T-helper 1 cell treated with Interleukin-12 subunit alpha and Interleukin-12 subunit beta and Interleukin-4 antibody, amounts not matched to agents 30 ng/mL and 1 ng/mL, for 36 hours (primary cell): Measurements from ENCODE around the gene FBXO31. TPM values are rescaled to one million over a fixed set of nuclear protein-coding genes. Genes with fewer than 3 reads are reported as not detected.

Experiments
- intact Hi-C: fragments of 100-400 bp; cut with micrococcal nuclease; formaldehyde crosslinking; loops from one replicate; pipeline ENCODE4 v1.15.1; 2024
- total RNA-seq: library from RNA; stranded (reverse); gene quantifications from 2 replicates; pipeline ENCODE4 v1.2.3, GENCODE V29; 2022

Gene FBXO31
- total RNA-seq, 1 donor from 2014 or later: 33.0 TPM

GRCh38 chr16:87330646-87331045 is 52.9 kb downstream of the FBXO31 start:
- intact Hi-C loops: no loop called here

DNA sequence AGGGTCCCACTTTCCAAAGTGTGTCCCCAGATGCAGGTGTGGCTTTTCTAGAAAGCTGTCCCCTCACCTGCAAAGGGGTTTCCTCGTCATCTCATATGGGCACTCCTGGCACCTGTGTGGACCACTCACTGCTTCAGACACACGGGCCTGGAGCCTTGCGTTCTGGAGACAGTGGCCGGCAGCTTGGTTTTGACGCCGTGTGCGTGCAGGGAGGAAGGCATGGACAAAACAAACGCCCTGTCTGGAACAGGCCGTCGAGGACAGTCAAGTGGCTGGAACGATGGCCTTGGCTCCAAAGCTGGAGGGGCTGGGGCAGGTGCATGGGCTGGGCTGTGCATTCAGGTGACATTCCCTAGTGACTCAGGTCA is 53.3 kb downstream of the FBXO31 start:
- intact Hi-C loops: no loop called here

- intact Hi-C loops: no loop called here
These were observed 53.9 kb downstream of the FBXO31 start for GRCh38 chr16:87329436-87330256.

GRCh38 chr16:87328846-87329245 is 54.7 kb downstream of the FBXO31 start:
- intact Hi-C loops: no loop called here

DNA sequence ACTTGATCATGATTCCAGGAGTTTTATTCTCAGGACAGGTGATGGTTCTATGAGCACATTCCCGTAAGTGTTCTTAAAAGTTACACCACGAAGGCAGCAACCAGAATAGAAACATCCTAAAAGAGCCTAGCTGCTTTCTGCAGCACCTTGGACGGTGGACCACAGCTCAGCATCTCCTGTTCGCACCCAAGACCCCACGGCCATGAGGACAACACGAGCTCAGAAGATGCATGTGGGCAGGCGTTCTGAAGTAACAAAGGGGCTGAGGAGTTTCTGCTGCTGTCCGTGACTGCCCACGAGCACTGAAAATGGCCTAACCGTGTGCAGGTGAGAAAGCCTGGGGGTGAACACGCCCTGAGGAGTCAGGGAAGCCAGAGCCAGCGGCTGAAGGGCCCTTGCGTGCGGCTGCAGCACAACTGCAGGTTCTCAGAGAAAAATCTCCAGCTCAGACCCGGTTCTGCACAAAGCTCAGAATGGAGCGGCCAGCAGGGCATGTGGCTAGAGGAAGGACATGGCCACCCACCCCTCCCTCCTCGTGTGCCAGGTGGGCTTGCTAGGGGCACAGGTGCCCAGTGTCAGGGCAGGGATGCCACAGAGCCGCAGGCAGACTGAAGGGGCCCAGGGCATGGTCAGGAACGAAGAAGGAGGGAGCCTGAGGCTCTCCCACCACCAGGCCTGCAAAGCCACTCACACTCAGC is 55.6 kb downstream of the FBXO31 start:
- intact Hi-C loops: no loop called here

- intact Hi-C loops: no loop called here
These were observed 57.4 kb downstream of the FBXO31 start for GRCh38 chr16:87326151-87326571.

DNA sequence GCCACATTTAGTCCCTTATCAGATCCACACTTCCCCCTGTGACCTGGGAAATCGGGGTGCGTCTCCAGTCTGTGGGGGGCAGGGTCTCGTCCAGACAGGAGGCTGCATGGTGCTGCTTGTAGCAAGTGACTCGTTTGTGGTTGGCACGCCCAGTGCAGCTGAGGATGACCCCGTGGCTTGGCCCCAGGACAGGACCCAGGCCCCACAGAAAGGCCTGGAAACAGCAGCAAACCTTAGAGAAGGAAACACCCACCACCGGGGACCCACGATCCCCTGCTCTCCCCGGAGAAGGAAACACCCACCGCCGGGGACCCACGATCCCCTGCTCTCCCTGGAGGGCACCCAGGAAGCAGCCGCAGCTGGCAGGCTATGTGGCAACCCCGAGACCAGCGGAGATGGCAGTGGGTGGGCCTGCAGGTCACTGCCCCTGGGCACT is 58.1 kb downstream of the FBXO31 start:
- intact Hi-C loops: loop anchor here (1.0 to 2.0 kb wide), 2 partner anchors 8 to 311 kb away; partner anchors contain the start of gene C16orf95

- intact Hi-C loops: loop anchor here (1.0 to 2.0 kb wide), 3 partner anchors 7 to 312 kb away; partner anchors contain the start of gene C16orf95
These were observed 58.9 kb downstream of the FBXO31 start for GRCh38 chr16:87324411-87325275.

DNA sequence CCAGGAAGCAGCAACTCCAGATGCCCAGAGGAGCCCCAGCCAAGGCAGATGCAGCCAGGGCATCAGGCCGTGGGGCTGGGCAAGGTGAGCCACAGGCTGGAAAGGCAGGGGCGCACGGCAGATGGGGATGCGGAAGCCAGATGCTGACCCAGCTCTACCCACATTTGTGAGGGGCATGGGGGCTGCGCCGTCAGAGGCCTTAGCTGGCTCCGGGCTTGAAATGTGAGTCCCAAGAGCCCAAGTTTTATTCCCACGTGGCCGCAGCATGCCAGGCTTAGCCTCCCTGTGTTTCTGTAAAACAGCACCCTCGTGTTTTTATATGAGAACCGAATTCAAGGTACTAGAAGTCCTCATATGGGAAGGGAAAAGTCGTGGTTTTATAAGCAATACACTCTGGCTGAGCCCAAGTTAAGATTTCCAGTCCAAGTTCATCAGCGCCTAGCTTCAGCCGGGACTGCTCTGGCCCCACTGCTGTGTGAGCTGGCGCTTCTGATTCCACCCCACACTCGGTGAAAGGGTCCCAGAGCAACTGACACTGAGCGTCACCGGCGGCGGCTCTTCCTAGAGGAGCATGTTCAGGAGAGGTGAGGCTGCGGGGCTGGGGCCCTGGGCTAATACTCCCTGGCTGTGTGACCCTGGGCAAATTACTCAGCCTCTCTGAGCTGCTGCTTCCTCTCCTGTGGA is 59.7 kb downstream of the FBXO31 start:
- intact Hi-C loops: loop anchor here (1.0 to 2.0 kb wide), 2 partner anchors 70 to 313 kb away; no protein-coding TSS in a partner anchor

DNA sequence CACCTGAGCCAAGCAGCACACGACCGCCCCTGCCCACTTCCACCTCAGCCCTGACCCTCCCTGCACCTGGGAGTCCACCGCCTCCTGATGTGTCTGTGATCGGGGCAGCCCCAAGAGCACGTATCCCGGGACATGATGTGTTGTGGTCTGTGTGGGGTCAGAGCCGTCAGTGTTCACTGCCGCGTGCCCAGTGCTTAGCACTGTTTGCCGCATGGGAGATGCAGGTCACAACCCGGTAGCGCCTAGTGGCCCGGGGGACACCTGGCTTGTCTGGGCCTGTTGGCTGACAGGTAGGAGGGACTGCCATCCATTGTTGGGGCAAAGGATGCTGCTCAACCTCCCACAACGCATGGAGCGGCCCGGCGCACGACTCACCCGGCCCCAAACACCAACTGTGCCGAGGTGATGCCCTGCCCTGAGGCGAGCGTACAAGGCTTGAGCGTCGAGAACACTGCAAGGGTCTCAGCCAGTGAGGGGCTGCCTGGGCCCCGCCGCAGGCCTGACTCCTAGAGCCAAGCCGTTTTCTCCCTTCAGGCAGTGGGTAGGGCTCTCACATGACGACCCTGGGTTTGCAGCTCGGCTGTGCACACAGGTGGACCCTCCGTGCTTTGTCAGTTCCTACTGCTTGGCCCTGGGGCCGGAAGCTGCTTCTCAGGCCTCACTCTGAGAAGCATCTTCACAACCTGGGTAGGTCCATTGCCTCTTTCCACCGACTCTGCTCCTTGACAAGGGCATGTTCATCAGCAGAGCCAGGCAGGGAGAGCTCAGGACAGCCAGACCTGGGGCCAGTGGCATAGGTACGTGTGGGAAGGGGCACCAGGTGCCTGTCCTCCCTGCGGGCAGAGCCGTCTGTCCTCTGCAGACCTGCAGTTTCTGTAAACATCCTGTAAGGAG is 60.5 kb downstream of the FBXO31 start:
- intact Hi-C loops: no loop called here

- intact Hi-C loops: no loop called here
These were observed 61.2 kb downstream of the FBXO31 start for GRCh38 chr16:87322360-87322759.

GRCh38 chr16:87321336-87322107 is 62.1 kb downstream of the FBXO31 start:
- intact Hi-C loops: no loop called here

GRCh38 chr16:87320510-87321227 is 62.9 kb downstream of the FBXO31 start:
- intact Hi-C loops: no loop called here

GRCh38 chr16:87319997-87320491 is 63.5 kb downstream of the FBXO31 start:
- intact Hi-C loops: loop anchor here (5.0 to 10.0 kb wide), 2 partner anchors 447 to 635 kb away; partner anchors contain the start of genes BANP and KLHDC4

- intact Hi-C loops: loop anchor here (5.0 to 10.0 kb wide), 2 partner anchors 448 to 636 kb away; partner anchors contain the start of genes BANP and KLHDC4
These were observed 64.6 kb downstream of the FBXO31 start for GRCh38 chr16:87319011-87319410.

DNA sequence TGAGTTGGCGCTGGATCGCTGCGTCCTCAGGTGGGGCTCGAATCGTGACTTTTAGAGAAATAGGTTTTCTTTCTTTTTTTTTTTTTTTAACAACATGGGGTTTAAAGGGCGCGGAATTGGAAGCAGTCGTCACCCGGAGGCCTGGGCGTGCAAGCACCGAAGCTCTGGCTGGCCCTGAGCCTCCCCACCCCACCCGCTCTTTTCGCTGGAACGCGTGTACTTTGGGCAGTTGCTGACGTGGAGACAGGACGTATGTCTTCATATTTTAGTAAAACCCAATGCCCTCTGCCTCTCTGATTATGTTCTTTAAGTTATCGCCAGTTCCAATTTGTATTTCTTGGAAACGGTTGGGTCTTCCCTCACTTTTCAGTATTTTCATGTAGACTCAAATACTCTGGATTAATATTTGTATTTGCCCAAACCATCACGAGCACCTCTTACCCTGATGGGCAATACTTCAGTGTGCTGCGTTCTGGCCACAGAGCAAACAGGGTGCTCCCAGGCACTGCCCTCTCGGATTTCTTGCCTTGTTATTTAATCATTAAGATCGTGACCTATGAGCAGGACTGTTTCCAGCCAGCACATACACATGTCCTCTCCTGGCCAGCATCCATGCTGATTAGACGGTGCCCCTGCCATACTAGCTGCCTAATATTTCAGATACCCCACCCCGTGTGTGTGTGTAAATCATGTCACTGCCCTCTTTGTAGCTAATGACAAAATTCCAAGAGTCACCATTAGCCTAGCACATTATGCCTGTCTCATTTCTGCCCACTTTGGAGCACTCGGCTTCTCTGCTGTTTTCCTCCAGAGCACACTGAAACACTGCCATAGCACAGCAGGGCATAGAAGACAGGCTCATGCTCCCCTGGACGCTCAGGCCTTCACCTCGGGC is 65.6 kb downstream of the FBXO31 start:
- intact Hi-C loops: loop anchor here (1.0 to 10.0 kb wide), 9 partner anchors 7 to 754 kb away; partner anchors contain the start of genes BANP, FBXO31, KLHDC4 and ZCCHC14
